Skeletal muscle cell (primary cell): ENCODE measurements around the gene CAPSL.
A peak's percentile ranks its signal among the peaks of the same experiment; 100 is the strongest.
"Not testable (repeated sequence)": the region's sequence is repeated elsewhere in the genome, so short reads cannot be mapped to it uniquely, and the experiment has no call there.

Experiments used
- DNase-seq: peaks from one replicate; pipeline ENCODE4 v3.0.0-alpha.2; 2010; ENCODE audit warnings: low read depth
- H3K4me3 ChIP-seq: 2 replicates; pipeline ENCODE4 v1.5.1; 2011; ENCODE audit warnings: low read depth, mild to moderate bottlenecking, control low read depth, low read length, moderate library complexity

The CAPSL gene

DNA sequence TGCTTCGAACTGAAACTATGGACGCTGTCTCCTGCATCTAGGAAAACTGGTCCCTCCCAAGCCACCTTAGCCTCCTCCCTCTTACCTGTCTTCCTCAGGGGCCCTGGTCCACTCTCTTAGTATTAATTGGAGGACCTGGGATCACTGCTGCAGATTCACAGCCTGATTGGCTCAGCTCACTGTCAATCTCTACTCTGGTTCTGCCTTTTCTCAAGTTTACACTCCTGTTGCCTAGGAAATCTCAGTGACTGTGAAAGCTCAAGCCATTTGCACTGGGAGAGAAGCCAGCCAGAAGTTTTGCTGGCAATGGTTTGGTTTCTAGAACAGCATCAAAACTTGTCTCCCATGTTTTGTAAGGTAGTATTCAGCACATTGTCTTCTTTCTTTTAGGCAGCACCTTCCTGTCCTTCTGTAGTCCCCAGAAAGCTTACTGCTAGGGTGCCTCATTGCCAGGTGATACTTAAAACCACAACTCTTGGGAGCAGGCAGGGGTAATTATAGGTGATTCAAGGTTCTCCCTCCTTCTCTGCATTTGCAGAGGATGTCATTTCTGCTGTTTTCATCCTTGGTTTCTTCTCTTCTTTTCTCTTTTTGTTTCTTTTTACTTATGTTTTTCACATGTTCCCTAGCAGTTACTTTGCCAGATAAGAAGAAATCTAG, at the start of gene CAPSL:
Gene CAPSL (minus strand): TSS at position 55 of the 660 bp plus-strand sequence. CDS start 17,502 bp downstream, outside the sequence.
- DNase-seq, result peak; percentile 47
- no peak within 1 kb of the TSS for H3K4me3 ChIP-seq

GRCh38 chr5:35987776-35988175, 49.4 kb upstream of the CAPSL start:
- no peak for DNase-seq
- no peak overlapping the region for H3K4me3 ChIP-seq

DNA sequence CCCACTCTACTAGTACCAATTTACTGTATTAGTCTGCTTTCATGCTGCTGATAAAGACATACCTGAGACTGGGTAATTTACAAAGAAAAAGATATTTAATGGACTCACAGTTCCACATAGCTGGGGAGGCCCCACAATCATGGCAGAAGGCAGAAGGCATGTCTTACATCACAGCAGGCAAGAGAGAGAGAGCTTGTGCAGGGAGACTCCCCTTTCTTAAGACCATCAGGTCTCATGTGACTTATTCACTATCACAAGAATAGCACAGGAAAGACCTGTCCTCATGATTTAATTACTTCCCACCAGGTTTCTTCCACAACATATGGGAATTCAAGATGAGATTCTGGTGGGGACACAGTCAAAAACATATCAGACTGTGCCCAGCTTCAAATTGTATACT, 41.3 kb upstream of the CAPSL start:
- no peak overlapping the region for H3K4me3 ChIP-seq
- no peak for DNase-seq

DNA sequence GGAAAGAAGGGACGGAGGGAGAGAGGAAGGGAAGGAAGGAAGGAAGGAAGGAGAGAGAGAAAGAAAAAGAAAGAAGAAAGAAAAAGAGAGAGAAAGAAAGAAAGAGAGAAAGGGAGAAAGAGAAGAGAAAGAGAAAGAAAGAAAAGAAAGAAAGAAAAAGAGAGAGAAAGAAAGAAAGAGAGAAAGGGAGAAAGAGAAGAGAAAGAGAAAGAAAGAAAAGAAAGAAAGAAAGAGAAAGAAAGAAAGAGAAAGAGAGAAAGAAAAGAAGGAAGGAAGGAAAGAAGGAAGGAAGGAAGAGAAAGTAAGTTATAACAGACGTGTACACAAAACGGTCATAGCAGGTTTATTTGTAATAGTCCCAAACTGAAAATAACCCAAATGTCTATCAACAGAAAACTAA, 38.4 kb upstream of the CAPSL start:
- DNase-seq, H3K4me3 ChIP-seq: not testable (repeated sequence)

DNA sequence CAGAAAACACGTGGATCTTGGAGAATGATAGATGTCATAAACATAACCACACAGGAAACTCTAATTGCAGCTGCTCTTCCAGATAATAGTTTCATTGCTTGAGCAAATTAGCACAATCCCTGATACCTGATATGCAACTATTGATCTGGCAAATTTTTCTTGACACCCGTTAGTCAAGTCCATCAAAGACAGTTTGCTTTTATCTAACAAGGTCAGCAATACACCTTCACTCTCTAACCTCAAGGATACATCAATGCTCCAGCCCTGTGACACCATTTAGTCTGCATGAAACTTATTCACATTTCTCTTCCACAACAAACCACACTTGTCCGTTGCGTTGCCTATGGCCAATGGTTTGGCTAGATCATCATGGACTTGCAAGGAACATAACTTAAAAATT, 36.1 kb upstream of the CAPSL start:
- H3K4me3 ChIP-seq, result no peak overlapping the region
- DNase-seq, result no peak

- H3K4me3 ChIP-seq, result no peak overlapping the region
- DNase-seq, result no peak
These were observed 33.4 kb upstream of the CAPSL start for GRCh38 chr5:35971878-35972210.

GRCh38 chr5:35971186-35971877, 32.9 kb upstream of the CAPSL start:
- no peak overlapping the region for H3K4me3 ChIP-seq
- DNase-seq, result no peak

GRCh38 chr5:35963381-35963843, 25.0 kb upstream of the CAPSL start:
- no peak overlapping the region for H3K4me3 ChIP-seq
- DNase-seq, result no peak

DNA sequence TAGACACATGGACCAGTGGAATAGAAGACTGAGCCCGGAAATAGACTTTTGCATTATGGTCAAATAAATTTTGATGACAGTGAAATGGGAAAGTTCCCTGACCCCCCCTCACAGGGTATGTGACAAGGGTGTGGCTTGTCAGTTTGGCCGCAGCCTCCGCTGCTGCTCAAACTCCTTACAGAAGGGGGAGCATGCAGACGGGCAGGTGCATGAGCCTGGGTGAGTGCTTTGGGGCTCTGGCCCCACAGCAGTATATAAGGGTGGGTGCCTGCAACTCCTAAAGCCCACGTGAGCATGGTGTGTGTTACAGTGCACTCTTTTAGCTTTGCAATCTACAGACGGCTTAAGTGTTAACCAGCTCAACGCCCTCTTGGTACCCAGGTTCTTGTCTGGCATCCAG, 21.9 kb upstream of the CAPSL start:
- H3K4me3 ChIP-seq, result no peak overlapping the region
- no peak for DNase-seq

- H3K4me3 ChIP-seq, result no peak overlapping the region
- DNase-seq, result no peak
These were observed 18.0 kb upstream of the CAPSL start for GRCh38 chr5:35956429-35956828.

DNA sequence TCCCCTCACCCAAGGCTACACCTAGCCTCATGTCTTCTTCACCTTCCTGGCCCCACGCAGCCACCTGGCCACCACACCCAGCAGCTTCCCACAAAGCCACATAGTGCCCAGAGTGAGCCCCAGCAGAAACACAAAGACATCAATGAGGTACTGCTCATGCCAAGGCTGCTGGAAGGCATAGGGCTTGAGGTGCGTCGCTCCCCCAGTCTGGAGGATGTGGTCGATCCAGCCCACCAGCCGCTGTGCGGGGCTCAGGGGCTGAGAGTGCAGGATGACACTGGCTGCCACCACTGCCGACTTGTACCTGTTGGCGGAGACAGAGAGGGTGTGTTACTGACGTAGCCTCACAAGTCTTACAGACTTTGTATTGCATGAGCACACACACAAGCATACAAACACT, 15.8 kb upstream of the CAPSL start:
- no peak for DNase-seq
- H3K4me3 ChIP-seq, result no peak overlapping the region

GRCh38 chr5:35947085-35947484, 8.7 kb upstream of the CAPSL start:
- H3K4me3 ChIP-seq, result no peak overlapping the region
- no peak for DNase-seq

DNA sequence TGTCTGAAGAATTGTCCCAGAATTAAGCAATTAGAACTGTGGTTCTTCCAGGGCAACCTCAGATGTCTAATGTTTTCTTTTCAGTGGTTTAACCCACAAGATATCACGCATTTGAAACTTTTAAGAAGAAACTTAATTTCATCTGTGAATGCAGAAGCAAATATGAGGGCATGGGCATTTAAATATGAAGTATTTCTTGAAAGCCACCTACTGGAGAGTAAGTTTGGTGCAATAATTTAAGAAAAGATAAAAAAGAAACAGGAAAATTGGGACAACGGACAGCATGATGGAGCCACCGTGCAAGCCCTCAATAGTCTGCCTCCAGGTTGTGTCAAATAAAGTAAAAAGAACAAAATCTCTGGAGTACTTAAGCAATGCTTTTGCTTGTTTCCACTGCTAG, 1.2 kb upstream of the CAPSL start:
- H3K4me3 ChIP-seq, result no peak overlapping the region

GRCh38 chr5:35926389-35927051, 11.9 kb downstream of the CAPSL start:
- no peak overlapping the region for H3K4me3 ChIP-seq
- peak; percentile 5 for DNase-seq

More for the DNA sequence above, 1.2 kb upstream of the CAPSL start:
- DNase-seq, result no peak

DNA sequence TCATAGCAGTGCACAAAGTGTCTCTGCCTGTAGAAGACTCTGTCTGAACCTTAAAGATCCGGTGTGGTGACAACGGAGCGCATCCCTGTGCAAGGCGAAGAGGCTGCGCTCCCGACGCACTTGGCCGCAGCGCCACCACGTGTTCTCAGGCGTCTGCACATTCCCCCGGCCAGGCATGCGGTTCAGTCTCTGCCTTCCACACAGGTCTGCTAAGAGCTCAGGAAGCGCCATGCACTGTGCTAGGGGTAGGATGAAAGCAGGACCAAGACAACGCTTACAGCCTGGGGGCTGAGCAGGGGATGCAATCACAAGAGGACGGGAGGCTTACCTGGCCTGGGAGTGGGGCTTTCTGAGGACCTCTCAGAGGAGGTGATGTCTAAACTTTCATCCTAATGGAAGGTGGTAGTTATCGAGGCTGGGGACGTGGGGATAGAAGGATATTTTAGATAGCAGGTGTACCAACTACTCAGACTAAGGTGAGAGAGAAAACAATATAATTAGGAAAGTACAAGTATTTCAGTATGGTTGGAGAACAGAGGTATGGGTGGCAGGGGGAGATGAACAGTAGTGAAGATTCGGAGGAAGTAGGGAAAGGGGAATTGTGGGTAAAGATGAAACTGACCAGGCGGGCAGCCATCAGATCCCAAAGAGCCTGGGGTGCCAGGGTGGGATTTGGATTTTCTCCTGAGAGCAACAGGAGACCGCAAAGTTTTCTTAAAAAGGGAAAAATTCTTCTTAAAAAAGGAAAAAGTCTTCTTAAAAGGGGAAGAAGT, 13.3 kb downstream of the CAPSL start:
- DNase-seq, result peak; percentile 25
- H3K4me3 ChIP-seq, result peak overlapping the region; percentile 3

- H3K4me3 ChIP-seq, result peak overlapping the region; percentile 3
- peak; percentile 61 for DNase-seq
These were observed 14.1 kb downstream of the CAPSL start for GRCh38 chr5:35924122-35924949.

- DNase-seq, result no peak
These were observed 16.0 kb downstream of the CAPSL start for GRCh38 chr5:35922468-35922867.

GRCh38 chr5:35921930-35922329, 16.5 kb downstream of the CAPSL start:
- H3K4me3 ChIP-seq, result no peak overlapping the region
- no peak for DNase-seq

More at GRCh38 chr5:35922468-35922867, 16.0 kb downstream of the CAPSL start:
- no peak overlapping the region for H3K4me3 ChIP-seq

- DNase-seq, result no peak
- no peak overlapping the region for H3K4me3 ChIP-seq
These were observed 17.5 kb downstream of the CAPSL start for GRCh38 chr5:35920890-35921289.
